ENCODE results near the gene CD72.
"Not testable (repeated sequence)": the region's sequence is repeated elsewhere in the genome, so short reads cannot be mapped to it uniquely, and the experiment has no call there.

CD72 gene

DNA sequence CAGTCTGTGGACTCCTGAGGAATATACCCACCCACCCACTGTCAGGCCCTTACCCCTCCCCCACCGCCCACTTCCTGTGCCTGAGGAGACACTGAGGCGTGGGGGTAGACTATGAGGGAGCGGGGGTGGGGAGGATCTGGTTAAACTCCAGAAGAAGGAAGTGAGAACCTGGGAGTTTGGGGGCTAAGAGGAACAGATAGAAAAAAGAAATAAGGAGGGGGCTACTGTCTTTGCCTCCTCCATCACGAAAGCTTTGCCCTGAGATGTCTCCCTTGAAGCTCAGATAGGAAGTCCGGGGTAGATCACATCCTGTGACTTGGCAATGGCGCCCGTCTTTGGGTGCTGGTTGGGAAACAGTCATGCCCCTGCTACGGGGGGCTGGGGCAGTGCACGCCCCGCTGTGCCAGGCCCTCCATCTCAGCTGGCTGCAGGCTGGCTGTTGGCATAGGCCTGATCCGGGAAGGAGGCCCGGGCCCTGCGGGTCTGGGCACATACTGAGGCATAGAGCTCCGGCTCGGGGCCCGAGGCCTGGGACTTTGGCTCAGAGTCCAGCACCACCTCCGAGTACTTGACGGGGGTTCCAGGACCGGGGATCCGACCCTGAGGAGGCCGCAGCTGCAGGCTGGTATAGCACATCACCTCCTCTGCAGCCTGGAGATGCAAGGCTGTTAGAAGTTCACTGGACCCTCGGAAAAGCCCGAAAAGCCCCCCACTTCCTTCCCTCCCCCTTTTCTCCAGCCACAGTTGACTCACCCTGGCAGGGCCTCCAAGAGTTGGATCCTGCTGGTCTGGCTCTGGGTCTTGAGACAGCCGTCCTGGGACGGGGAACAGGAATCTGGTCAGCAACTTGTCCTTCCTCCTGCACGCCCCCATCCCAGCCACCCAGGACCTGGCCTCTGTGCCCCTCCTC lies 31.5 kb upstream of the CD72 start:
- no peak for DNase-seq (ENCODE audit: low spot score)

DNA sequence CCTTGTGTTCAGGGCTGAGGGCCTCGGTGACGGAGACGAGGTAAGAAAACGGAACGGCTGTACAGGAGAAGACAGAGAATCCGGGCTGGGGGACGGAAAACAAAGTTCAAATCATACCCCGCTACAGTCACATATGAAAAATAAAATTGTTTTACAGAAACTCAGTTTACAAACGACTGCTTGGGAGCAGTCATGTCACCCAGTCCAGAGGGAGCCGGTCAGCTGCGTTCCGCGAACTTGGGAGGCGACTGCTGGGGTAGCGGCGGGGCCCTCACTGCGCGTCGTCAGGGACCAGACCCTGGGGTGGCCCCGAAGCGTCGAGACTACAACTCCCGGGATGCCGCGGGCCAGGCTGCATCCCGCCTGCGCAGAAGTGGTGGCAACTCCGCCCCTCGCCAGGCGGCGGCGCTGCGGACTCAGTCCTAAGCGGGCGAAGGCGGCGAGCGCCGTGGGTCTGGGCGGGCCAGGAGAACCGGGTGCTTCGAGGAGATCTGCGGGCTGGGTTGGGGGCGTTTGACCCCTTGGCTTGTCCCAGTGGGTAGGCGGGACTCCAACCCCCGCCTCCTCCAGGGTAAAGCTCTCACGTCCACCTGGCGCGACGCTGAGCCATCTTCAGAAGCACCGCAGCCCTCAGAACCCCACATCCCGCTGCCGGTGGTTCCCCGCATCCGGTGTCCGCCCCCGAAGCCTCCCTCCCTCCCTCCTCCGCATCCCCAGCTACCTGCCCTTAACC lies 28.5 kb upstream of the CD72 start:
- DNase-seq (ENCODE audit: low spot score): peak; percentile 86

DNA sequence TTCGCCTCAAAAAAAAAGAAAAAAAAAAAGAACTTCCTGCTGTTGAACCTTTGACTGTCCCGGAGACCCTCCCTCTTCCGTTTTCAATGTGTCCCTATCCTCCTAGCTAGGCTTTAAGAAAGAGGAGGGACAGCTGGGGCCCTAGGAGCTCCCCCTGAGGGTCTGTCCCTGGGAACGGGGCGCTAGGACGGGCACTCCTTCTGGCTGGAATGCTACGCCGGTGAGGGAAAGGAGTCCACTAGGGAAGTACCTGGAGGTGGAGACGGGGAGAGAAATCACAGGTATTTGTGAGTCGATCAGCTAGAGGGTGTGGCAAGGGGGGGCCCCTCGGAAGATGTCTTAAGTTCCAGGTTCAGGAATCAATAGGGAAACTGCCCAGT lies 27.9 kb upstream of the CD72 start:
- no peak for DNase-seq (ENCODE audit: low spot score)

DNA sequence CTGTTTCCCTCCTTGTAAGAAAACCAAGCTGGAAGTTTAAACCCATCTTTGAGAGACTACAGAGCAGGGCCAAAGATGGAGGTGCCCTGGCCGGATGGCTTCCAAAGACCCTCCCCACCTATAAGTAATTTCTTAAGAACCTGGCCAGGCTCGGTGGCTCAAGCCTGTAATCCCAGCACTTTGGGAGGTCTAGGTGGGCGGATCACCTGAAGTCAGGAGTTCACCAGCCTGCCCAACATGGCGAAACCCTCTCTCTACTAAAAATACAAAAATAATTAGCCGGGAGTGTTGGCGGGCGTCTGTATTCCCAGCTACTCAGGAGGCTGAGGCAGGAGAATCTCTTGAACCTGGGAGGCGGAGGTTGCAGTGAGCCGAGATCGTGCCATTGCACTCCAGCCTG lies 27.5 kb upstream of the CD72 start:
- not testable (repeated sequence) for DNase-seq (ENCODE audit: low spot score)

DNA sequence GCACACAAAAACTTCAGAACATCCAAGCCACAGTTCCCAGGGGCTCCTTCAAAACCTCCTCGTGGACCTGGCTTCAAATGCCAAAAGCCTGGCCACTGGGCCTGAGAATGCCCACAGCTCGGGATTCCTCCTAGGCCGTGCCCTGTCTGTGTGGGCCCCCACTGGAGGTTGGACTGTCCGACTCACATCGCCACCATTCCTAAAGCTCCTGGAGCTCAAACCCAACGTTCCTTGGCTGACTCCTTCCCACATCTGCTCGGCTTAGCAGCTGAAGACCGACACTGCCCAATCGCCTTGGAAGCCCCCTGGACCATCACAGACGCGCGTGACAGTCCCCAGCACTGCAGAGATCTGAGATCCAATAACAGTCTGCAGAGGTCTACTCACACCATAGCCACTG lies 24.8 kb upstream of the CD72 start:
- no peak for DNase-seq (ENCODE audit: low spot score)

DNA sequence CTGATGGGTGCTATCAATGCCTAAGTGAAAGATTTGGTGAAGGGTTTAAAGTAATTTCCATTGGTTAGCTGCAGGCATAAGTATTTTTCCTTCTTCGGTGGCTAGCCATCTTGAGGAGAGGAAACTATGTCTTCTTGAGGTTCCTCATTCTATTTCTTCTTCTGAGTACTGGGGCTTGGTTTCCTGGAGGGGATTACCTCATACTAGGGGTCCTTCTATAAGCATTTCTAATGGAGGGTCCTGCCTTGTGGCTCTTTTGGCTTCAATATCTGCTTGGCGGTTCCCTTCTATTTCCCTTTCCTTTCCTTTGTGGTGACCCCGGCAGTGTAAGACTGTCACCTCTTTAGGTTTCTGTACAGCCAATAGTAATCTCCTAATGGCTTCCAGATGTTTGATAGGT lies 23.3 kb upstream of the CD72 start:
- DNase-seq (ENCODE audit: low spot score): not testable (repeated sequence)

DNA sequence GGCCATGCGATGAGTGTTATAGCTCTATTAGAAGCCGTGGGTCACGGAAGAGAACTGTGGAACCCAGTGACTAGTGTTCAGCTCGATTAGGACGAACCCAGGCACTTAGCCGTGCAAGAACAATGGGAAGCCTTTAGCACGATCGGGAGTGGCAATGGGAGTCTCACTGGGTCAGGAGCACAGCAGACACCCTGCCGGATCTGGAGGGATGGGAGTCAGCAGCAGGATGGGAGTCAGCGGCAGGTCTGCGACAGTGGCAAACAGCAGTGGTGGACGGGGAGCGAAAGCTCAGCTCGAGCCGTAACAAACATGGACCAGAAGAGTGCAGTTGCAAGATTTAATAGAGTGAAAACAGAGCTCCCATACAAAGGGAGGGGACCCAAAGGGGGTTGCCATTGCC lies 22.2 kb upstream of the CD72 start:
- not testable (repeated sequence) for DNase-seq (ENCODE audit: low spot score)

DNA sequence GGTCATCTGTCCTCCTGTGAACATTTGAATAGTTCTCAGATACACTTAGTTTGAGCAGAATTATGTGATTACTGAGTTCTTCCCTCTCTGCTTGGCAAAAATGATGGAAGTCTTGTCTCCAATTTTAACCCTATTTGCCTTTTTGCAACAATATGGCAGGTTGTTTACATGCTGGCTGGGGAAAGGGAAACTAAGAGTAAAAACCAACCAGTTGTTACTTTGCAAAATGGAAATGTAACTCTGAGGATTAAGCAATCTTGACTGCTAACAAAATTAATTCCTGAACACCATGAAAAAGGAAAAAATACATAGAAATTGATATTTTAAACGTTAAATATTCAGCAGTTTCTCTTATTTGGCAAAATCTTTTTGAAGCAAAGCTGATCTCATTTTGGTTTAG lies 21.4 kb upstream of the CD72 start:
- no peak for DNase-seq (ENCODE audit: low spot score)

DNA sequence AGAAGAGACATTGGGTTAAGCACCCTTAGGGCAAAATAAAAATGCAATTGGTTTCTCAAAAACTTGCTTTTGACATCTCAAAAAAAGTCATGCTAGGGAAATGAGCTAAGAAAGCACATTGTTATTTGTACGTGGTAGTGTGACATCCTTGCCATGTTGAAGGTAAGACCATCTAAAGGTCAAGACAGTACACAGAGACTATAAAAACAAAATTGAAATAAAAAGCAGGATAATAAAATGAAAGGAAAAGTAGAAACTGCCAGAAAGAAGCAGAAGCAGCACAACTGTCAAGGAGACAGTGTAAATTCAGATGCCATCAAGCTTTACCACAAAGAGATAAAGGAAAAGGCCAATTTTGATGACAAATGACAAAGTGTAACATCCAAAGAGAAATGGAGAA lies 21.0 kb upstream of the CD72 start:
- not testable (repeated sequence) for DNase-seq (ENCODE audit: low spot score)

DNA sequence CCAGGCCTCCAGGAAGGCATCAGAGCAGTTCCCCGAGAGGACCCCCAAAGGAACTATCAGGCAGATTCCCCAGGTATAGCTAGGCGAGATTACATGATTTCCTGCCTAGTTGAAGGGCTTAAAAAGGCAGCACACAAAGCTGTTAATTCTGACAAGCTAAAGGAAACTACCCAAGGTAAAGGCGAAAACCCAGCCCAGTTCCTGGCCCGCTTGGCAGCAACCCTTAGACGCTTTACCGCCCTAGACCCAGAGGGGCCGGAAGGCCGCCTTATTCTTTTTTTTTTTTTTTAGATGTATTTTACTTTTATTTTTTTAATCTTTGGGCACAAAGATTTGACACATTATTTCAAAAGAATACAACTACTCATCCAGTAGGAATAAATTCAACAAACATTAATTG lies 20.5 kb upstream of the CD72 start:
- not testable (repeated sequence) for DNase-seq (ENCODE audit: low spot score)

DNA sequence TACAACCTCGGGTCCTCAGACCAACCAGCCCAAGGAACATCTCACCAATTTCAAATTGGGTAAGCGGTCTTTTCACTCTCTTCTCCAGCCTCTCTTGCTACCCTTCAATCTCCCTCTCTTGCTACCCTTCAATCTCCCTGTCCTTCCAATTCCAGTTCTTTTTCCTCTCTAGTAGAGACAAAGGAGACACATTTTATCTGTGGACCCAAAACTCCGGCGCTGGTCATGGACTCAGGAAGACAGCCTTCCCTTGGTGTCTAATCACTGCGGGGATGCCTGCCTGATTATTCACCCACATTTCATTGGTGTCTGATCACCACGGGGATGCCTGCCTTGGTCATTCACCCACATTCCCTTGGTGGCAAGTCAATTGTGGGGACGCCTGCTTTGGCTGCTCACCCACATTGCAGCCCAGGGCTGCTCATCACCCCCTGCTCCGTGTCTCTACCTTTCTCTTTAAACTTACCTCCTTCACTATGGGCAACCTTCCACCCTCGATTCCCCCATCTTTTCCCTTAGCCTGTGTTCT lies 19.3 kb upstream of the CD72 start:
- not testable (repeated sequence) for DNase-seq (ENCODE audit: low spot score)

DNA sequence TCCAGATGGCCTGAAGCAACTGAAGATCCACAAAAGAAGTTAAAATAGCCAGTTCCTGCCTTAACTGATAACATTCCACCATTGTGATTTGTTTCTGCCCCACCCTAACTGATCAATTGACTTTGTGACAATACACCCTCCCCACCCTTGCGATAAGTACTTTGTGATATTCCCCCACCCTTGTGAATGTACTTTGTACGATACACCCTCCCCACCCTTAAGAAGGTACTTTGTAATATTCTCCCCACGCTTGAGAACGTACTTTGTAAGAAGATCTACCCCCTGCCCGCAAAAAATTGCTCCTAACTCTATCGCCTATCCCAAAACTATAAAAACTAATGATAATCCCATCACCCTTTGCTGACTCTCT lies 18.6 kb upstream of the CD72 start:
- DNase-seq (ENCODE audit: low spot score): not testable (repeated sequence)

DNA sequence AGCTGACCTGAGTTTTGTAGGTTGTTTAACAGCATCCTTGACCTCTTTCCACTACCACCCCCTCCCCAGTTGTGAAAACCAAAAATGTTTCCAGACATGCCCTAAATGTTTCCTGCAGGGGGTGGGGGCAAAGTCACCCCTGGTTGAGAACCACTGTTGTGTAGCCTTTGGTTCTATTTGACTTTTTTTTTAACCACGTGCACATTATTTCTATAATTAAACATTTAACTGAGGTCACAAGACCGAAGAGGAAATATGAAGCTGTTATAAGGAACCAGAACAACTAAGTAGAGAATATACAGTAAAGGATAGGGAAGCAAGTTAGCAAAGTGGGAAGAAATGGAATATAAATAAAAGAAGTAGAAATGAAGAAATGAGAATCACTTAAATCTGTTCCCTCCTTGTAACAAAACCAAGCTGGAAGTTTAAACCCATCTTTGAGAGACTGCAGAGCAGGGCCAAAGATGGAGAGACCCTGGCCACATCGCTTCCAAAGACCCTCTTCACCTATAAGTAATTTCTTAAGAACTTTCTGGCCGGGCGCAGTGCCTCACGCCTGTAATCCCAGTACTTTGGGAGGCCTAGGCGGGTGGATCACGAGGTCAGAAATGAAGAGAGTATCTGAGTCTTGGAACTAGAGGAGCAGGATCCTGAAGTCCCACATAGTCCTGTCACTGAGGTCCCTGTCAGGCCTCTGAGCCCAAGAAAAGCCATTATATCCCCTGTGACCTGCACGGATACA lies 18.1 kb upstream of the CD72 start:
- DNase-seq (ENCODE audit: low spot score): no peak

DNA sequence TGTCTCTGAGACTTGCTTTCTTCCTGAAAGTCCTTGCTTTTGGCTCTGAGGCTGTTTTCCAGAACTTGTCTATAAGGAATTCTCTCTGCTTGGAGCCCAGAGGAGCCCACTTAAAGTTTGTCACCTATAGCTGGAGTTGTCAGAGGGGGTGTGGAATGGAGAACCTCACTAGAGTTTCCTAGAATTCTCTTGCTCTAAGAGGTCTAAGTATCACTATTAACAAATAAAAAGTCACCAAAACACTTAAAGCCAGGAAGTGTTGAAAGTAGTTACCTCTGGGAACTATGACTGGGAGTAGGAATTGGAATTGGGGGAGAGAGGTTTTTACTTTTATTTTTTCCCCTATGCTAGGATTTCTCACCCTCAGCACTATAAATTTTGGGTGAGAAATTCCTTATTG lies 17.5 kb upstream of the CD72 start:
- DNase-seq (ENCODE audit: low spot score): no peak

DNA sequence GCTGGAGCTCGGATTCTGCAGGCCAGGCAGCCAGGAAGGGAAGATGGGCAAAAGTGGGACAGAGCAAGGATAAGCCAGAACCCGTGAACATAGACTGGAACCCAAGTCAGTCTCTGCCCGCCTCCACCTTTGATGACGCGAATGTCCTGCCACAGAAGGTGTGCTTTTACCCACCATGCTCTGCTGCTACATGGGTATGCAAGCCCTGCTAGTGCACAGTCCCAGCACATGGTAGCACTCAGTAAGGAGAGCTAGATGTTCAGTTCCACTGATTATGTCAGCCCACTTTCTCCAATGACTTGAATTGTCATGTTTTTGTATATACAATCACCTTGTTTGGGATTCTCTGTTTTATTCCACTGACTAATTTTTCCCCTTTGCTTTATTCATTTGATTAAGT lies 11.4 kb upstream of the CD72 start:
- DNase-seq (ENCODE audit: low spot score): no peak

DNA sequence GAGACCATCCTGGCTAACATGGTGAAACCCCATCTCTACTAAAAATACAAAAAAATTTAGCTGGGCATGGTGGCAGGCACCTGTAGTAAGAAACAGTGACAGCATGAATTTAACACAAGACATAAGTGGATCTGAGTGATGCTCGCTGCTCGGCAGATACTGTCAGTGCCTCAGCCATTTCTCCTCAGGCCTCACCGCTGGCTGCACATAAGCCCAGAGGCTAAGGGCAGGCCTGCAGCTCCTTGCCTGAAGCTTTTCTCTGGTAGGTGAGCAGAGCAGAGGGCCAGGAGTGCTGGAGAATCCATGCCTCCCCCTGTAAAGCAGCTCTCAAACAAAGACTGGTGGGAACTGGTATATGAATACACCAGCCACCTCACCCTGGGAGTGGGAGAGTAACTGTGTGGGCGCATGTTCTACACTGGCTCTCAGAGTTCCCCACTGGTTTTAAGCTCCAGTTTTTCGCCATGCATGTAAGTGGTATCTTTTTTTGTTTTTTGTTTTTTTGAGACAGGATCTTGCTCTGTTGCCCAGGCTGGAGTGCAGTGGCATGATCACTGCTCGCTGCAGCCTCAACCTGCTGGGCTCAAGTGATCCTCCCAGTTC lies 10.3 kb upstream of the CD72 start:
- DNase-seq (ENCODE audit: low spot score): no peak

DNA sequence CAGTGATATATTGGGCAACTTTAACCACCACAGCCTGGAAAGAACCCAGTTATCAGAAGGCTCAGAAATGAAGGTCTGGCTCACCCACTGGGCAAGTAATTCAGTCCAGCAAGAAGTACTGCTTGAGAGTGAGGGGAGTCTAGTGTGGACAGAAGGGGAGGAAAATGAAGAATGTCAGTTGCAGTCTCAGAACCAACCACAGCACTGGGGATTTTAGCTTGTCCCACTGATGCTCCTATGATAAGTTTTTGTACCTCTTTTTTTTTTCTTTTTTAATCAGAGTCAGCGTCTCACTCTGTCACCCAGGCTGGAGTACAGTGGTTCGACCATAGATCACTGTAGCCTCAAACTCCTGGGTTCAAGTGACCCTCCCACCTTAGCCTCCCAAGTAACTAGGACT lies 9.4 kb upstream of the CD72 start:
- DNase-seq (ENCODE audit: low spot score): no peak

DNA sequence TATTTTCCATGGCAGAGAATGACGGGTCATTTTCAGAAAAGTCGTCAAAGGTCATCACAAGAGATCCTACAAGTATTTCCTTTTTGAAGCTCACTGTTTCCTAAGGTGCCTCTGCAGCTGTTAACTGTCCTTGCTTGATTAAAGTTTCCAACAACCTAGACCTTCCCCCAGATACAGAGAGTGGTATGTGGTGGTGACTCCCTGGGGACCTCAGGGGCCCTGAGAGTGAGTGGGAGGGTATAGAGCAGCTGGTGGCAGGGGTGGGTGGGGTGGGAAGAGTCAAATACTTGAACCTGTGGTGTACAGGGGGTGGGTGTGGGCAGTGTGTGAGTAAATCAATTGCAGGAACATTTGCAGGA lies 1.6 kb upstream of the CD72 start:
- no peak for DNase-seq (ENCODE audit: low spot score)

DNA sequence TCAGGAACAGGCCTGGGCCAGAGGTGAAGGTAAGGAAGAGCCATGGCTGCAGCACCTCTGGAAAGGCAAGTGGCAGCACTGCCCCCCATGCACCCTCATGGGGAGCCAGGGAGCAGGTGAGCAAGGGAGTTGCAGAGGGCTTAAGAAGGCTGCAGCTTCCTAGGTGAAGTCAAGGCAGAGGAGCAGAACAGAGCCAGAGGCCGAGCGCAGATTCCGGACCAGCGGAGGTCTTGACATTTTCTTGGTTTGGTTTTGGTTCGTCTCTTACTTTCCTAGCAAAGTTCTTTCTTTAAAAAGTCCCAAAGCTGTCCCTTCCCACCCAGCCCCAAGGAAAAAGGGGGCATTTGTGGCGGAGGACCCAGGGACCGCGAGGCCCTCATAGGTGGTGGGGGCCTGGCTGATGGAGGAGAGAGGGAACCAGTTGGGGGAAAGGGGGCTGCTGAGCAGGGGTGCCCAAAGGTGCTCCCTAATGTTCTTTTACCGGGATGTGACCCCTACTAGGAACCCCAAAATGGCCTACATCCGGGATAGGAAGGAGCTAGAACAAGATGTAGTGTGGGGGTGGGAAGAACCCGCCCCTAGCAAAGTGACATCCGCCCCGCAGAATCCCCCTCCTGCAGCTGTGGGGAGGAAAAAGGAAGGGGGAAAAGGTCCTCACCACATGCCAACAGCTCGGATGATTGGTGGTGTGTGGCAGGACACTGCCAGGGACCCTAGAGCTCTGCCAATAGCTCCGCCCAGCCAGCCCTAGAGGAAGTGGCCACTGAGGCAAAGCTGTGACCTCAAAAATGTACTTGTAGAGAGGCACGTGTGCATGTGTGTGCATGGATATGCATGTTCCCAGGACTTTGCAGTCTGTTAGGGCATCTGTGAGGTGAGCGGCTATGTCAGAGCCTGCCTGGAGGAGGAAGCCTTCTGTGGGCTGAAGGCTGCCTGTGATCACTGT lies 914 bp upstream of the CD72 start:
- DNase-seq (ENCODE audit: low spot score): no peak

DNA sequence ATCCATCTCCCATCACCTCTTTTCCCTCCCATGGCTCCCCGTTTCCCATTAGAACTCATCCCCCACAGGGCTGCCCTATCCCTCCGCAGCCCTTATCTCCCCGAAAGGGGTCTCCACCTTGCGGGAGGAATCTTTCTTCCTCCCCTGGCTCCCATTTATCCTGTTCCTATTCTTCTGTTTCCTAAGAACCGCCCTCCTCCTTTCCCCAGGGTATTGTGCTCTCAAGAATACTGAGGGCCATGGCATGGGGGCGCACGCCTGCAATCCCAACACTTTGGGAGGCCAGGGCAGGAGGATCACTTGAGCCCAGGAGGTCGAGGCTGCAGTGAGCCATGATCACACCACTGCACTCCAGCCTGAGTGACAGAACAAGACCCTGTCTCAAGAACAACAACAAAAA lies 665 bp downstream of the CD72 start:
- no peak for DNase-seq (ENCODE audit: low spot score)
